HEK293 (cell line): ENCODE data around the gene RSPO4.

ENCODE experiments used
- CTCF ChIP-seq: fragments of 450-650 bp; formaldehyde crosslinking; IDR thresholded peaks from 2 replicates; pipeline ENCODE4 v1.5.1; 2016; ENCODE audit warnings: missing biosample characterization, missing genetic modification characterization
- GLIS1 ChIP-seq: fragments of 450-650 bp; formaldehyde crosslinking; IDR thresholded peaks from 2 replicates; pipeline ENCODE4 v1.5.1; 2016; ENCODE audit warnings: missing biosample characterization, missing genetic modification characterization
- ZBTB21 ChIP-seq: fragments of 450-650 bp; formaldehyde crosslinking; IDR thresholded peaks from 2 replicates; pipeline ENCODE4 v1.5.1; 2017; ENCODE audit warnings: missing biosample characterization, missing genetic modification characterization
- ZBTB7A ChIP-seq: fragments of 450-650 bp; formaldehyde crosslinking; IDR thresholded peaks from 2 replicates; pipeline ENCODE4 v1.5.1; 2016; ENCODE audit warnings: low read depth, missing biosample characterization, missing genetic modification characterization
- ZNF133 ChIP-seq: fragments of 450-650 bp; formaldehyde crosslinking; IDR thresholded peaks from 2 replicates; pipeline ENCODE4 v1.5.1; 2016; ENCODE audit warnings: missing biosample characterization, missing genetic modification characterization
- ZNF37A ChIP-seq: fragments of 450-650 bp; IDR thresholded peaks from 2 replicates; pipeline ENCODE4 v1.5.1; 2018; ENCODE audit warnings: missing biosample characterization, missing genetic modification characterization
- ZNF580 ChIP-seq: fragments of 450-650 bp; formaldehyde crosslinking; IDR thresholded peaks from 2 replicates; pipeline ENCODE4 v1.5.1; 2016; ENCODE audit warnings: missing biosample characterization, missing genetic modification characterization
- ZSCAN5A ChIP-seq: fragments of 450-650 bp; formaldehyde crosslinking; IDR thresholded peaks from 2 replicates; pipeline ENCODE4 v1.5.1; 2016; ENCODE audit warnings: missing biosample characterization, missing genetic modification characterization

GRCh38 chr20:1022871-1023270 lies 20.8 kb upstream of the RSPO4 start:
- no peak for TF ChIP-seq ZBTB21
- TF ChIP-seq ZSCAN5A (tag by site-specific recombination) = no peak
- TF ChIP-seq ZNF133 (tag by site-specific recombination) = no peak
- no peak for TF ChIP-seq GLIS1
- TF ChIP-seq ZNF37A (tag by site-specific recombination) = no peak
- TF ChIP-seq CTCF (tag by site-specific recombination) = no peak
- TF ChIP-seq ZBTB7A (tag by site-specific recombination) = no peak
- no peak for TF ChIP-seq ZNF580 (tag by site-specific recombination)
